Gastrocnemius medialis (tissue), 4 donors: ENCODE data around the gene PROM1. TPM values are rescaled to one million over a fixed set of nuclear protein-coding genes. Genes with fewer than 3 reads are reported as not detected.

Source experiments
- ATAC-seq, 2 donors: fragments of 150-250 bp; one replicate each; pipeline ENCODE4 v1.9.1; 2016
- DNase-seq, 2 donors: peaks; one replicate each; pipeline ENCODE4 v3.0.0-alpha.2; 2019
- H3K27ac ChIP-seq, 4 donors: fragments of 200-600 bp; sonication (generic); 1 replicate in 1 of 4; 2 replicates in 3 of 4; pipeline ENCODE4 v1.5.1; 2016 to 2018; ENCODE audit warnings: mild to moderate bottlenecking in 2 of 4, moderate library complexity in 1 of 4
- H3K27me3 ChIP-seq, 3 donors: fragments of 200-600 bp; sonication (generic) in 2 of 3; 1 replicate in 1 of 3; 2 replicates in 2 of 3; pipeline versions ENCODE4 v1.5.1 to v1.6.0; 2016 to 2019; ENCODE audit warnings: mild to moderate bottlenecking in 1 of 3, moderate library complexity in 1 of 3
- H3K36me3 ChIP-seq, 2 donors: fragments of 200-600 bp; sonication (generic) in 1 of 2; one replicate each; pipeline ENCODE4 v1.5.1; 2017 to 2018
- H3K4me1 ChIP-seq, 2 donors: fragments of 200-600 bp; sonication (generic) in 1 of 2; one replicate each; pipeline ENCODE4 v1.5.1; 2016 to 2017; ENCODE audit warnings: mild to moderate bottlenecking in 2 of 2
- H3K4me3 ChIP-seq, 4 donors: fragments of 200-600 bp; sonication (generic) in 3 of 4; 1 replicate in 1 of 4; 2 replicates in 3 of 4; pipeline ENCODE4 v1.5.1; 2016 to 2019; ENCODE audit warnings: mild to moderate bottlenecking in 2 of 4
- H3K9me3 ChIP-seq, 3 donors: fragments of 200-600 bp; sonication (generic) in 2 of 3; 1 replicate in 1 of 3; 2 replicates in 2 of 3; pipeline ENCODE4 v1.5.1; 2016 to 2019
- CTCF ChIP-seq, 5 experiments: fragments of 450-650 bp in 3 of 5; fragments of 200-600 bp in 2 of 5; sonication (generic) in 2 of 5; IDR thresholded peaks in 4 of 5; conservative IDR thresholded peaks in 1 of 5; 1 replicate in 4 of 5; 2 replicates in 1 of 5; pipeline ENCODE4 v1.5.1; 2016 to 2019; ENCODE audit warnings: antibody characterized with exemption in 5 of 5, mild to moderate bottlenecking in 3 of 5, moderate library complexity in 3 of 5
- POLR2A ChIP-seq, 2 donors: fragments of 450-650 bp; IDR thresholded peaks; one replicate each; pipeline ENCODE4 v1.6.1; 2017; ENCODE audit warnings: antibody characterized with exemption in 2 of 2, mild to moderate bottlenecking in 2 of 2, moderate library complexity in 2 of 2
- in situ Hi-C, 4 donors: fragments of 200-750 bp; cut with MboI; loops; one replicate each; pipeline versions ENCODE4 v1.15.0 to v1.8.0; 2017; ENCODE audit warnings: low sequenced_read_pairs in 4 of 4
- intact Hi-C: fragments of 100-400 bp; cut with DNase I; formaldehyde crosslinking; loops from one replicate; pipeline ENCODE4 v1.15.1; 2023; ENCODE audit warnings: low total_unique reads
- total RNA-seq, 4 donors: library from RNA; depleted of rRNA; stranded (reverse); fragments of >200 nt; gene quantifications; one replicate each; pipeline versions ENCODE4 v1.1.0 to v1.2.3, GENCODE V29; 2016

PROM1 gene
- total RNA-seq: 1 to 10 TPM in 1 of 4 donors, under 1 TPM in 2, not detected in 1; 0.11 to 2.9 (median 0.58) TPM

- ATAC-seq: no peak
- Histone ChIP-seq H3K4me1 (peaks cover 15 to 23% of the 10 kb centered on the region in 2 donors), H3K27ac (no peak within 1 kb of the TSS), H3K9me3 (no peaks in the 10 kb centered on the region), H3K36me3 (no peaks in the 10 kb centered on the region), H3K4me3 (peak within 1 kb of the TSS; percentile 51 to 72 (median 56)), H3K27me3 (peaks cover 34 to 38% (median 35%) of the 10 kb centered on the region in 3 donors)
- DNase-seq: no peak
- TF ChIP-seq POLR2A (IDR thresholded peaks at IDR 0.05) (no peak), CTCF (IDR thresholded peaks at IDR 0.05 in 4 of 5, conservative IDR thresholded peaks at IDR 0.05 in 1 of 5) (no peak)
- intact Hi-C loops (no loop called here), in situ Hi-C loops (no loop called here)
Observed at GRCh38 chr4:16083241-16084191, at the start of gene PROM1. PROM1 (minus strand) TSS chr4:16084023; CDS start chr4:16075906, 8,117 bp downstream.

- no peak for TF ChIP-seq CTCF (IDR thresholded peaks at IDR 0.05 in 4 of 5, conservative IDR thresholded peaks at IDR 0.05 in 1 of 5)
- TF ChIP-seq POLR2A (IDR thresholded peaks at IDR 0.05): no peak
- intact Hi-C loops: no loop called here
Observed at GRCh38 chr4:16133406-16133805, 49.6 kb upstream of the PROM1 start.

GRCh38 chr4:16131293-16131692, 47.5 kb upstream of the PROM1 start:
- H3K4me3 ChIP-seq: no peak overlapping the region
- no peak for DNase-seq
- in situ Hi-C loops (no loop called here), intact Hi-C loops (no loop called here)
- H3K9me3 ChIP-seq: no peaks in the 10 kb centered on the region
- H3K27me3 ChIP-seq: no peaks in the 10 kb centered on the region
- no peak for TF ChIP-seq CTCF (IDR thresholded peaks at IDR 0.05 in 4 of 5, conservative IDR thresholded peaks at IDR 0.05 in 1 of 5)
- TF ChIP-seq POLR2A (IDR thresholded peaks at IDR 0.05): no peak
- no peaks in the 10 kb centered on the region for H3K36me3 ChIP-seq
- H3K27ac ChIP-seq: no peak overlapping the region
- H3K4me1 ChIP-seq: no peaks in the 10 kb centered on the region
- no peak for ATAC-seq

More at GRCh38 chr4:16133406-16133805, 49.6 kb upstream of the PROM1 start:
- Histone ChIP-seq H3K4me3 (no peak overlapping the region), H3K27me3 (no peaks in the 10 kb centered on the region), H3K36me3 (no peaks in the 10 kb centered on the region), H3K4me1 (no peaks in the 10 kb centered on the region), H3K9me3 (no peaks in the 10 kb centered on the region), H3K27ac (no peak overlapping the region)
- ATAC-seq (no peak), DNase-seq (no peak)
- in situ Hi-C loops: no loop called here

- no peaks in the 10 kb centered on the region for H3K36me3 ChIP-seq
- in situ Hi-C loops: no loop called here
- ATAC-seq (no peak), DNase-seq (no peak)
- no peaks in the 10 kb centered on the region for H3K9me3 ChIP-seq
- TF ChIP-seq POLR2A (IDR thresholded peaks at IDR 0.05) (no peak), CTCF (IDR thresholded peaks at IDR 0.05 in 4 of 5, conservative IDR thresholded peaks at IDR 0.05 in 1 of 5) (no peak)
- no peaks in the 10 kb centered on the region for H3K4me1 ChIP-seq
- H3K27ac ChIP-seq: no peak overlapping the region
- intact Hi-C loops: no loop called here
- H3K4me3 ChIP-seq: no peak overlapping the region
- H3K27me3 ChIP-seq: no peaks in the 10 kb centered on the region
Observed at GRCh38 chr4:16129336-16129735, 45.5 kb upstream of the PROM1 start.
